K562 (cell line): Measurements from ENCODE around the gene TAL1. TPM values are rescaled to one million over a fixed set of nuclear protein-coding genes. Genes with fewer than 3 reads are reported as not detected.

Experiments used
- CCNT2 ChIP-seq: IDR thresholded peaks from 2 replicates; pipeline ENCODE4 v1.6.1; 2011; ENCODE audit warnings: borderline replicate concordance, low read depth, mild to moderate bottlenecking, moderate library complexity, mixed read lengths, low read length; ENCODE audit not compliant: insufficient read length; ENCODE audit errors: extremely low read depth
- CXXC5 ChIP-seq: fragments of 250-450 bp; sonication (Bioruptor Pico); IDR thresholded peaks from 2 replicates; pipeline ENCODE4 v1.8.0; 2022; ENCODE audit warnings: inconsistent platforms, mild to moderate bottlenecking, moderate library complexity
- EHMT2 ChIP-seq: fragments of 450-650 bp; IDR thresholded peaks from 2 replicates; pipeline ENCODE4 v1.6.1; 2018; ENCODE audit warnings: antibody characterized with exemption
- ESRRA ChIP-seq: fragments of 450-650 bp; IDR thresholded peaks from 2 replicates; pipeline ENCODE4 v1.6.1; 2014; ENCODE audit warnings: low read depth, mild to moderate bottlenecking, moderate library complexity, borderline replicate concordance
- GABPB2 ChIP-seq: fragments of 250-450 bp; sonication (Bioruptor Pico); conservative IDR thresholded peaks from 2 replicates; pipeline ENCODE4 v1.5.1; 2021; ENCODE audit warnings: mild to moderate bottlenecking
- HMGN3 ChIP-seq: IDR thresholded peaks from 2 replicates; pipeline ENCODE4 v1.6.1; 2011; ENCODE audit warnings: borderline replicate concordance, low read depth, mild to moderate bottlenecking, mixed read lengths, low read length; ENCODE audit not compliant: insufficient read length; ENCODE audit errors: extremely low read depth
- ILF3 ChIP-seq: fragments of 450-650 bp; IDR thresholded peaks from 2 replicates; pipeline ENCODE4 v1.6.1; 2018; ENCODE audit warnings: antibody characterized with exemption, mild to moderate bottlenecking, moderate library complexity, borderline replicate concordance
- KAT7 ChIP-seq: sonication (generic); formaldehyde crosslinking; IDR thresholded peaks from 2 replicates; pipeline ENCODE4 v1.8.0; 2022; ENCODE audit warnings: missing genetic modification reagents, mild to moderate bottlenecking, borderline replicate concordance
- MAFG ChIP-seq: fragments of 450-650 bp; conservative IDR thresholded peaks from 2 replicates; pipeline ENCODE4 v1.6.1; 2016; ENCODE audit warnings: missing genetic modification characterization, missing compliant biosample characterization
- NCOA4 ChIP-seq: fragments of 450-650 bp; IDR thresholded peaks from 2 replicates; pipeline ENCODE4 v1.6.1; 2018; ENCODE audit warnings: mild to moderate bottlenecking; ENCODE audit not compliant: partially characterized antibody
- NRF1 ChIP-seq, 2 experiments: fragments of 450-650 bp; IDR thresholded peaks in 1 of 2; conservative IDR thresholded peaks in 1 of 2; 2 replicates each; pipeline ENCODE4 v1.6.1; 2014; ENCODE audit warnings: mild to moderate bottlenecking in 2 of 2
- PHF8 ChIP-seq: fragments of 200-600 bp; sonication (generic); IDR thresholded peaks from 2 replicates; pipeline ENCODE4 v1.6.1; 2012; ENCODE audit warnings: mixed run types, mild to moderate bottlenecking, inconsistent platforms, low read length, moderate library complexity, borderline replicate concordance
- POLR2G ChIP-seq: fragments of 200-400 bp; formaldehyde crosslinking; IDR thresholded peaks from 2 replicates; pipeline ENCODE4 v1.6.1; 2017; ENCODE audit warnings: low read depth, mild to moderate bottlenecking, antibody characterized with exemption, low read length, moderate library complexity
- RBM15 ChIP-seq: fragments of 200-400 bp; formaldehyde crosslinking; IDR thresholded peaks from 2 replicates; pipeline ENCODE4 v1.6.1; 2018; ENCODE audit warnings: mild to moderate bottlenecking, low read length, moderate library complexity; ENCODE audit not compliant: insufficient read depth
- RHOXF2B ChIP-seq: fragments of 250-450 bp; sonication (Bioruptor Pico); conservative IDR thresholded peaks from 2 replicates; pipeline ENCODE4 v1.5.1; 2021
- SREBF1 ChIP-seq: fragments of 150-350 bp; IDR thresholded peaks from 2 replicates; pipeline ENCODE4 v1.6.1; 2014; ENCODE audit warnings: antibody characterized with exemption, low read depth, low read length, borderline replicate concordance
- TBP ChIP-seq: optimal IDR thresholded peaks from 2 replicates; pipeline ENCODE3; 2011; ENCODE audit warnings: low read depth, low read length, improper control_type of control experiment
- TCF3 ChIP-seq: sonication (generic); formaldehyde crosslinking; IDR thresholded peaks from 2 replicates; pipeline ENCODE4 v1.4.0; 2020; ENCODE audit warnings: mild to moderate bottlenecking, missing genetic modification reagents
- TCF7 ChIP-seq: sonication (generic); IDR thresholded peaks from 2 replicates; pipeline ENCODE4 v1.6.1; 2016; ENCODE audit warnings: antibody characterized with exemption, borderline replicate concordance
- ZBTB49 ChIP-seq: sonication (generic); formaldehyde crosslinking; IDR thresholded peaks from 2 replicates; pipeline ENCODE4 v1.8.0; 2022; ENCODE audit warnings: missing genetic modification reagents, mild to moderate bottlenecking, borderline replicate concordance
- ZC3H8 ChIP-seq: fragments of 450-650 bp; IDR thresholded peaks from 2 replicates; pipeline ENCODE4 v1.6.1; 2017
- ZNF79 ChIP-seq: fragments of 250-450 bp; sonication (Bioruptor Pico); IDR thresholded peaks from 2 replicates; pipeline ENCODE4 v1.4.0; 2020; ENCODE audit warnings: low read depth, mild to moderate bottlenecking, moderate library complexity
- polyA plus RNA-seq, 8 experiments: library from polyadenylated mRNA; depleted of rRNA in 4 of 8; stranded (reverse) in 5 of 8; unstranded in 3 of 8; fragments of >200 nt; fragmentation: Nextera tagmentation in 2 of 8; fragmentation: Illumina TruSeq in 1 of 8; extraction: Ambion mirVana in 2 of 8; extraction: Trizol in 1 of 8; gene quantifications; 2 replicates each; pipeline versions ENCODE4 v1.2.1 to v1.2.3, GENCODE V29; 2011 to 2014; ENCODE audit warnings: inconsistent platforms in 1 of 8, missing spikeins in 1 of 8
- total RNA-seq, 7 experiments: library from RNA; depleted of rRNA in 6 of 7; stranded (reverse); fragments of >200 nt in 6 of 7; fragmentation: Illumina TruSeq in 2 of 7; extraction: Trizol in 2 of 7; gene quantifications; 2 replicates each; pipeline versions ENCODE4 v1.2.1 to v1.2.3, GENCODE V29; 2011 to 2021; ENCODE audit warnings: low replicate concordance in 1 of 7
- TF ChIP-seq, protein P1 (sequence below): fragments of 250-450 bp; sonication (Bioruptor Pico); IDR thresholded peaks from 2 replicates; pipeline ENCODE4 v1.9.0; 2021; ENCODE audit warnings: mild to moderate bottlenecking
- TF ChIP-seq, protein P2 (sequence below): fragments of 250-450 bp; sonication (Bioruptor Pico); IDR thresholded peaks from 2 replicates; pipeline ENCODE4 v1.4.0; 2020

The TAL1 gene
- total and polyA plus RNA-seq, 9 of the 15 experiments (the other 6 are each of a cell fraction or from before 2014, with no cell fraction given), result 18.5 to 106 (median 59.7) TPM

- TF ChIP-seq HMGN3, result peak; percentile 43
- TF ChIP-seq ZBTB49 (CRISPR knock-in tag), result no peak
- TF ChIP-seq CCNT2, result no peak
- TF ChIP-seq ZC3H8, result no peak
- TF ChIP-seq POLR2G, result peak; percentile 66
- TF ChIP-seq ESRRA, result no peak
- TF ChIP-seq TCF7, result no peak
- no peak for TF ChIP-seq TBP
- TF ChIP-seq, protein P1, sequence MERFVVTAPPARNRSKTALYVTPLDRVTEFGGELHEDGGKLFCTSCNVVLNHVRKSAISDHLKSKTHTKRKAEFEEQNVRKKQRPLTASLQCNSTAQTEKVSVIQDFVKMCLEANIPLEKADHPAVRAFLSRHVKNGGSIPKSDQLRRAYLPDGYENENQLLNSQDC (CRISPR knock-in tag), result no peak
- TF ChIP-seq ZNF79 (CRISPR knock-in tag), result no peak
- no peak for TF ChIP-seq RHOXF2B (CRISPR knock-in tag)
- TF ChIP-seq, protein P2, sequence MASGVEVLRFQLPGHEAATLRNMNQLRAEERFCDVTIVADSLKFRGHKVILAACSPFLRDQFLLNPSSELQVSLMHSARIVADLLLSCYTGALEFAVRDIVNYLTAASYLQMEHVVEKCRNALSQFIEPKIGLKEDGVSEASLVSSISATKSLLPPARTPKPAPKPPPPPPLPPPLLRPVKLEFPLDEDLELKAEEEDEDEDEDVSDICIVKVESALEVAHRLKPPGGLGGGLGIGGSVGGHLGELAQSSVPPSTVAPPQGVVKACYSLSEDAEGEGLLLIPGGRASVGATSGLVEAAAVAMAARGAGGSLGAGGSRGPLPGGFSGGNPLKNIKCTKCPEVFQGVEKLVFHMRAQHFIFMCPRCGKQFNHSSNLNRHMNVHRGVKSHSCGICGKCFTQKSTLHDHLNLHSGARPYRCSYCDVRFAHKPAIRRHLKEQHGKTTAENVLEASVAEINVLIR (CRISPR knock-in tag), result no peak
- TF ChIP-seq GABPB2 (CRISPR knock-in tag), result no peak
- TF ChIP-seq TCF3, result no peak
- no peak for TF ChIP-seq MAFG (tag)
- no peak for TF ChIP-seq EHMT2
- no peak for TF ChIP-seq NRF1 (conservative IDR thresholded peaks at IDR 0.05 in 1 of 2, IDR thresholded peaks at IDR 0.05 in 1 of 2)
- no peak for TF ChIP-seq KAT7 (CRISPR knock-in tag)
- TF ChIP-seq ILF3, result no peak
- TF ChIP-seq CXXC5 (CRISPR knock-in tag), result no peak
- TF ChIP-seq NCOA4, result no peak
- TF ChIP-seq SREBF1, result no peak
- no peak for TF ChIP-seq PHF8
- TF ChIP-seq RBM15, result no peak
Observed at GRCh38 chr1:47224676-47225399, 7.2 kb downstream of the TAL1 start (continued).
